TTC549 (cell line): ENCODE data around the gene PRKG1.

Experiments
- FAIRE-seq: peaks from 2 replicates; lab custom pipeline; 2012; peaks lifted over from hg19 to GRCh38; lab: Jason Lieb, UNC

Gene PRKG1

GRCh38 chr10:52322936-52323335 lies 1248.6 kb downstream of the PRKG1 start:
- no peak for FAIRE-seq

DNA sequence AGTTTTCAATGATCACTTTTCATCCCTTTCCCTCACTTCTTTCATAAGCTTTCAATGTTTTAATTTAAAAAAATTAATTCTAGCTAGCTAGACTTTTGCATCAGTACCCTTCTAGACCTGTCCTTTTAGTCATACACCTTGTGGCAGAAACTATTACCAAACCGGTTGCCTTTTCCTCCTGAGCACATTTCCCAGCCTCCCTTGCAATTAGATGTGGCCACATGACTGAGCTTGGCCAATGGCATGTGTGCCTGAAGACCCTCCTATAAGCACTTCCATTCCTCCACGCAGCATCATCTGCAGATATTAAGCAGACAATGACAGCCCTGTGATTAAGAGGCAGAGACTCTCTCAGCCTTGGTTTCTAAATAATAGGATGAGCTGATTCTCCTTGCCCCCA lies 1252.1 kb downstream of the PRKG1 start:
- FAIRE-seq = no peak

- no peak for FAIRE-seq
Measured at GRCh38 chr10:52331638-52332364, 1257.5 kb downstream of the PRKG1 start.

GRCh38 chr10:52332815-52333214 lies 1258.5 kb downstream of the PRKG1 start:
- FAIRE-seq = no peak

GRCh38 chr10:52334595-52334994 lies 1260.3 kb downstream of the PRKG1 start:
- FAIRE-seq = no peak

- FAIRE-seq = no peak
Measured at GRCh38 chr10:52335665-52336064, 1261.4 kb downstream of the PRKG1 start.

DNA sequence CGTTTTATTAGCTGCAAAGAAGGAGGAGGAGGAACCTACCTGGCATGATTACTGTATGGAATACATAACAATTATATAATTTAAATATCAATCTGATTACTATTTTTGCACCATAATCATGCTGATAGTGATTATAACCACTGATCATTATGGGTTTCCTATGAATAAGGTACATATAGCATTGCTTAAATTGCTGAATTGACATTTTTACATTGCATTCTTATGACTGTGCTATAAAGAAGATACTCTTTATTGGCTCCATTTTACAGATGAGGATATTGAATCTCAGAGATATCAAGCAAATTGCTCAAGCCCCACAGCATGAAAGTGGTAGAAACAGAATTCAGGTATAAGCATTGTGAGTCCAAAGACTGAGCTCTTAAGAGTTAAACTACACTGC lies 1262.9 kb downstream of the PRKG1 start:
- FAIRE-seq = no peak

DNA sequence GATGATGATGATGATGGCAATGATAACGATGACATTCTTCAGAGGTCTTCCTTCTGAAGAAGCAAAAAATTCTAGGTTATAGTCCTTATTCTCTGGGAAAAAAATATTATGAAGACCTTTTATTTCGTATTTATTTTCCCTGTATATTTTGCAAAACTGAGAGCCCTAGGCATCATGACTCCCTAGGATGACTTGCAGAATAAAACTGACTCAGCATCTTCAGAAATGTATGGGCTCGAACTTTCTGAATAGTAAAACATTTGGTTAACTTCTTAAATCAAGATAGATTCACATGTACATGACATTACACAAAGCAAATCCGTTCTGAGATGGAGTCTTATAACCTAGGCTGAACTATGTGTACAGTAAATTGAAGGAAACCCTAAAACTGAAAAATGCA lies 1269.2 kb downstream of the PRKG1 start:
- no peak for FAIRE-seq

GRCh38 chr10:52346394-52347326 lies 1272.4 kb downstream of the PRKG1 start:
- no peak for FAIRE-seq

DNA sequence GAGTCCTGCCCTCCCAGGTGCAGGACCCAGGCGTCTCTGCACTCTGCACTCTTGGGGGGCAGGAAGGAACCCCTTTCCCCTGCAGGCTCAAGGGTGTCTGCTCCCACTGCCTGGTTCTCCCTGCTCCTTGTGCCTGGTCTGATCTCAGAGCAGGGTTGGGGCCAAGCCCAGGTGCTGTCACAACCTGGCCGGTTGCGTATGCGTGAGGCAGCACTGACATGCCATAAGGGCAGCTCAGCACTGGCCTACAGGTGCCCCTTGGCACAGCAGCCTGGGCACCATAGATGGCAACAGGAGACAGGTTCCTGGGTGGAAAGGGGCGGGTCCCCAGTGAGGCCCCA lies 1273.0 kb downstream of the PRKG1 start:
- no peak for FAIRE-seq
